WERI-Rb-1 (cell line): ENCODE data around the gene SQOR.

Source experiments
- DNase-seq: peaks from one replicate; pipeline ENCODE4 v3.0.0-alpha.2; 2020
- H3K27ac ChIP-seq: fragments of 250-450 bp; sonication (Bioruptor Pico); 2 replicates; pipeline ENCODE4 v1.5.1; 2020; ENCODE audit warnings: mild to moderate bottlenecking, moderate library complexity
- H3K27me3 ChIP-seq: fragments of 250-450 bp; sonication (Bioruptor Pico); 2 replicates; pipeline ENCODE4 v1.5.1; 2021; ENCODE audit warnings: mild to moderate bottlenecking, low read depth, moderate library complexity; ENCODE audit not compliant: insufficient read depth, severe bottlenecking
- H3K36me3 ChIP-seq: fragments of 250-450 bp; sonication (Bioruptor Pico); 2 replicates; pipeline ENCODE4 v1.5.1; 2020; ENCODE audit warnings: mild to moderate bottlenecking, moderate library complexity
- H3K4me3 ChIP-seq: 2 replicates; pipeline ENCODE4 v1.5.1; 2011; ENCODE audit warnings: low read depth, mild to moderate bottlenecking, control low read depth, low read length
- H3K9me3 ChIP-seq: fragments of 250-450 bp; sonication (Bioruptor Pico); 2 replicates; pipeline ENCODE4 v1.5.1; 2021; ENCODE audit warnings: mild to moderate bottlenecking, moderate library complexity; ENCODE audit not compliant: severe bottlenecking
- TF ChIP-seq, protein P1 (sequence below): IDR thresholded peaks from 2 replicates; pipeline ENCODE4 v1.5.1; 2011; ENCODE audit warnings: low read depth, mild to moderate bottlenecking, control low read depth, inconsistent platforms, low read length

Gene SQOR

DNA sequence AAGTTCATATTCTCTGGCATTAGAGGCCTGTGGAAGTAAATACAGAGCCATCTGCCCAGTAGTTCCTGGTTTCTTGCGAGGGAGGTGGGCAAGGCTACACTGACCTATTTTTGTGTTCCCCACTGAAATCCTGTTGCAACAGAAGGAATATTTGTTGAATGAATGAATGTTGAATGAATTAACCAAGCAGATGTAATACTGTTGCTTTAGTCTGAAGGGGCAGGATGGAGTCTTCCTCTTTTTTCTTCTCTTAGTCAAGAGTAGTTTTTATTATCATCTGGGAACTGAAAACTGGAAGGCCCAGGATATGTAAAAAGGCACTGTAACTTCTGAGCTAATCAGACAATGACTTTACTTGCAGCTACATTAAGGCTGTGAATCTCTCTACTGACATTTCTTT is 30.5 kb upstream of the SQOR start:
- Histone ChIP-seq H3K4me3 (no peak overlapping the region), H3K36me3 (peaks cover 16% of the 10 kb centered on the region), H3K27me3 (no peaks in the 10 kb centered on the region), H3K9me3 (no peaks in the 10 kb centered on the region), H3K27ac (no peak overlapping the region)
- no peak for DNase-seq
- TF ChIP-seq, protein P1, sequence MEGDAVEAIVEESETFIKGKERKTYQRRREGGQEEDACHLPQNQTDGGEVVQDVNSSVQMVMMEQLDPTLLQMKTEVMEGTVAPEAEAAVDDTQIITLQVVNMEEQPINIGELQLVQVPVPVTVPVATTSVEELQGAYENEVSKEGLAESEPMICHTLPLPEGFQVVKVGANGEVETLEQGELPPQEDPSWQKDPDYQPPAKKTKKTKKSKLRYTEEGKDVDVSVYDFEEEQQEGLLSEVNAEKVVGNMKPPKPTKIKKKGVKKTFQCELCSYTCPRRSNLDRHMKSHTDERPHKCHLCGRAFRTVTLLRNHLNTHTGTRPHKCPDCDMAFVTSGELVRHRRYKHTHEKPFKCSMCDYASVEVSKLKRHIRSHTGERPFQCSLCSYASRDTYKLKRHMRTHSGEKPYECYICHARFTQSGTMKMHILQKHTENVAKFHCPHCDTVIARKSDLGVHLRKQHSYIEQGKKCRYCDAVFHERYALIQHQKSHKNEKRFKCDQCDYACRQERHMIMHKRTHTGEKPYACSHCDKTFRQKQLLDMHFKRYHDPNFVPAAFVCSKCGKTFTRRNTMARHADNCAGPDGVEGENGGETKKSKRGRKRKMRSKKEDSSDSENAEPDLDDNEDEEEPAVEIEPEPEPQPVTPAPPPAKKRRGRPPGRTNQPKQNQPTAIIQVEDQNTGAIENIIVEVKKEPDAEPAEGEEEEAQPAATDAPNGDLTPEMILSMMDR = no peak

DNA sequence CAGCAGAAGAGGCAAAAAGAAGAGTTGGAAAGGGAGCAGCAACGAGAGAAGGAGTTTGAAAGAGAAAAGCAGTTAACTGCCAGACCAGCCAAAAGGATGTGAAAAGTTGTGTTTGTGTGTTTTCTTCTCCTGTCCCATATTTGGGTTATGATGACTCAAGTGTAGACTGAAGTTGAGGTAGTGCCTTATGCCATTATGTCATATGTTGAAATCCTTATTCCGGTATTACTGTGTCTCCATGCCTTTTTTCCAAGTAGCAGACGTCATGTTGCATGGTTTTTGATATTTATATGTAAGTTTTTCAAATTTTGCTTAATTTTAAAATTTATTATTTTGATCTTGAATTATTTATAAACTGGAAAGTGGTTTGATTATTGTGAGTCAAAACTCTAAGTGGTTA is 28.4 kb upstream of the SQOR start:
- DNase-seq = no peak
- no peaks in the 10 kb centered on the region for H3K9me3 ChIP-seq
- TF ChIP-seq, protein P1 = no peak
- H3K36me3 ChIP-seq = peaks cover 16% of the 10 kb centered on the region
- H3K4me3 ChIP-seq = no peak overlapping the region
- H3K27ac ChIP-seq = no peak overlapping the region
- no peaks in the 10 kb centered on the region for H3K27me3 ChIP-seq

DNA sequence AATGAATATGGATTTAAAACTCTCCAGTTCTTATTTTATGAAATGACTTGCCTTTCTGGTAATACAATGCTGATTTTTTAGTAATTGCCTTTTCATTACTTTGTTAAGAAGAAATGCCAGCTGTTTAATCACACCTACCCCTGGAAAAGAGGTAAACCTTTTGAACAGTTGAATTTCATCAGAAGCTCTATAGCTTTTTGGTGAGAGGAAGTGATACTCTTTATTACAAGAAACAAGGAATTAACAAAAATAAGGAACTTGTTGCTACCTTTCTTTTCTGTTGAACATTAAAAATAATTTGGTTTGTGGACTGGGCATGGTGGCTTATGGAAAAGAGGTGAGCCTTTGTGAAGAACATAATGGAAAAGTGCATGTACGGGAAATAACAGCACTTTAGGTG is 28.0 kb upstream of the SQOR start:
- no peak overlapping the region for H3K27ac ChIP-seq
- no peak overlapping the region for H3K4me3 ChIP-seq
- H3K9me3 ChIP-seq = no peaks in the 10 kb centered on the region
- no peaks in the 10 kb centered on the region for H3K27me3 ChIP-seq
- no peak for DNase-seq
- peaks cover 16% of the 10 kb centered on the region for H3K36me3 ChIP-seq
- TF ChIP-seq, protein P1 = no peak

DNA sequence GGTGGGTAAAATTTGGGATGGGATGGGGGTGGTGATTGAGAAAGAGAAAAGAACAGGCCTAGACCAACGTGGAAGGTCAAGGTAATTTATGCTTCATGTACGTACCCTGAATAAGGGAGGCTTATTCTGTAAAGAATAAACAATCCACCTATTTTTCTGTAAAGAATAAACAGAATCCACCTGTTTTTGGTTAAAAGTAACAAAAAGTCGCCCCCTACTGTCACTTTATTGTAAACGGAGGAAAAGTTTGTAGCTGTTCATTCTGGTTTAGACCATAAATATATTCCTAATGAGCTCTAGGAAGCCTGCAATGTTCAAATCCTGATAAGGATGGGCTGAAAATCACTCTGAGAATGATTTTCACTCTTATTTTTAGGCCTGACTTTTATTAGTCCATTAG is 23.5 kb upstream of the SQOR start:
- peaks cover 8% of the 10 kb centered on the region for H3K36me3 ChIP-seq
- no peaks in the 10 kb centered on the region for H3K27me3 ChIP-seq
- no peak overlapping the region for H3K27ac ChIP-seq
- H3K4me3 ChIP-seq = no peak overlapping the region
- no peak for DNase-seq
- TF ChIP-seq, protein P1 = no peak
- no peaks in the 10 kb centered on the region for H3K9me3 ChIP-seq

DNA sequence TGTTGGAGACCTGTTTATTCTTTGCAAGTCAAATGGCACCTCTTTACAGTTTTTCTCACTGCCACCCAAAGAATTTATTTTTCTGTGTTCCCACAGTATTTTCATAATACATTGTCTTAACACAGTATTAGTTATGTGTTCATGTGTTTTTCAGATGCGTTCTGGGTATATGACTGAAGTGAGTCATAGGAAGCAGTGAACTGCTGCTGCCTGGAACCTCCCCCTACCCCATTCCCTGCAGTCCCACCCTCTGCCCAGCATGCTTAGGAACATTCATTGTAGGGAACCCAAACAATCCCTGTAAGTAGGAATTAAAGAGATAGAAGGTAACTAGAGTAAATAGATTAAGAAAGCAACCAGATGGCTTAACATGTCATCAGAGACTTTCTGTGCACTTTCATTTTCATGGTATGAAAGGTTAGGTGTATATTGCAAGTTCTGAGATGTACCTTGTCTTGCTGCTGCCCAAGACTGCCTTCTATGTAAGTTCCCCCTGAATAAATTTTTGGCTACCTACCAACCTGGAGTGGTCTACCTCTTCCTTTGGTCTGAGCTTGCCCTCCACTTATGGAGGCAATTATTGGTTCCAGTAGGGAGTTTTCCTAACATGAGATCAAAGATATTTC is 21.9 kb upstream of the SQOR start:
- Histone ChIP-seq H3K27ac (no peak overlapping the region), H3K9me3 (no peaks in the 10 kb centered on the region), H3K36me3 (no peaks in the 10 kb centered on the region), H3K27me3 (no peaks in the 10 kb centered on the region), H3K4me3 (no peak overlapping the region)
- TF ChIP-seq, protein P1 = no peak
- DNase-seq = peak; percentile 45

DNA sequence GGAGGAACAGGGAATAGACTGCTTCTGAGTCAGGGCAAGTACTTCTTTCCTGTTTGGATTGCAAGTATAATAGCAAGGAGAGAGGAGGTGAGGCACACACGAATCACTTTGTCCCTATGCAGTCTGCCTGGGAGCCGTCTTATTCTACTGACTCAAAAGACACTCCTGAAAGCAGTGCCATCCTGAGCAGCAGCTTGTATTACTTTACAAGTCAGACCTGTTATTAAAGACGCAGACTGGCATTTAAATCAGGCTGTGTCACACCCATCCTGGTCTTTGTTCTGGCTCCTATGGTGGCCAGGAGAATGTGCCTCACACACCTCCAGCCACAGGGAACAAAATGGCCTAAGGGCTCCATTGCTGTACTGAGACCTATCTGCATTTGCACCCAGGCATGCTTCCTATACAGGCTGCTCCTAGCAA is 17.9 kb upstream of the SQOR start:
- Histone ChIP-seq H3K36me3 (no peaks in the 10 kb centered on the region), H3K9me3 (no peaks in the 10 kb centered on the region), H3K27me3 (no peaks in the 10 kb centered on the region), H3K27ac (no peak overlapping the region), H3K4me3 (no peak overlapping the region)
- no peak for DNase-seq
- TF ChIP-seq, protein P1 = no peak
